Measurements from ENCODE around the gene TBC1D1. TPM values are rescaled to one million over a fixed set of nuclear protein-coding genes. Genes with fewer than 3 reads are reported as not detected.

TBC1D1 gene
- total and polyA plus RNA-seq, 12 donors: 85.4 to 153 (median 106) TPM

- Histone ChIP-seq H3K9me3 (no peaks in the 10 kb centered on the region), H3K27me3 (no peaks in the 10 kb centered on the region), H3K4me1 (peaks cover 0 to 55% (median 25%) of the 10 kb centered on the region in 9 donors), H3K27ac (no peak overlapping the region), H3K4me3 (no peak overlapping the region), H3K36me3 (peaks cover 0 to 62% (median 11%) of the 10 kb centered on the region in 9 donors)
- ATAC-seq (no peak), DNase-seq (no peak)
- no peak for TF ChIP-seq CTCF (IDR thresholded peaks at IDR 0.05)
- 89 to 91% methylated on average over 7 of the region's 7 CpGs for WGBS, 2 donors
- intact Hi-C loops (cut with DNase I): loop anchor here in 1 of 10 donors (5.0 kb wide), 1 partner anchor 37 kb away; no protein-coding TSS in a partner anchor
Measured at GRCh38 chr4:38090455-38091246, 199.8 kb downstream of the TBC1D1 start.

- no peak for TF ChIP-seq CTCF (IDR thresholded peaks at IDR 0.05)
- peaks cover 0 to 72% (median 20%) of the 10 kb centered on the region in 9 donors for H3K36me3 ChIP-seq
- intact Hi-C loops (cut with DNase I): loop anchor here in 1 of 10 donors (5.0 kb wide), 1 partner anchor 36 kb away; no protein-coding TSS in a partner anchor
- no peaks in the 10 kb centered on the region for H3K9me3 ChIP-seq
- H3K27me3 ChIP-seq: no peaks in the 10 kb centered on the region
- no peak for ATAC-seq
- H3K4me1 ChIP-seq: peaks cover 0 to 45% (median 15%) of the 10 kb centered on the region in 9 donors
- 83 to 90% methylated on average over 1 of the region's 1 CpG for WGBS, 2 donors
- H3K4me3 ChIP-seq: no peak overlapping the region
- H3K27ac ChIP-seq: peak overlapping the region in 1 of 10 donors; percentile 13
- DNase-seq: no peak
Measured at GRCh38 chr4:38091636-38092035, 200.8 kb downstream of the TBC1D1 start.

GRCh38 chr4:38092701-38093100, 201.8 kb downstream of the TBC1D1 start:
- Histone ChIP-seq H3K4me3 (no peak overlapping the region), H3K27ac (no peak overlapping the region), H3K4me1 (peaks cover 0 to 35% (median 13%) of the 10 kb centered on the region in 9 donors), H3K9me3 (no peaks in the 10 kb centered on the region), H3K36me3 (peaks cover 0 to 81% (median 25%) of the 10 kb centered on the region in 9 donors), H3K27me3 (no peaks in the 10 kb centered on the region)
- DNase-seq (no peak), ATAC-seq (no peak)
- TF ChIP-seq CTCF (IDR thresholded peaks at IDR 0.05): no peak
- intact Hi-C loops (cut with DNase I): loop anchor here in 1 of 10 donors (5.0 kb wide), 1 partner anchor 35 kb away; no protein-coding TSS in a partner anchor
- 89 to 90% methylated on average over 3 of the region's 3 CpGs for WGBS, 2 donors

- Histone ChIP-seq H3K4me1 (peaks cover 0 to 25% (median 2%) of the 10 kb centered on the region in 9 donors), H3K4me3 (no peak overlapping the region), H3K27me3 (no peaks in the 10 kb centered on the region), H3K36me3 (peaks cover 0 to 87% (median 27%) of the 10 kb centered on the region in 9 donors), H3K27ac (peak overlapping the region in 2 of 10 donors; percentile 34 to 36), H3K9me3 (no peaks in the 10 kb centered on the region)
- intact Hi-C loops (cut with DNase I): loop anchor here in 1 of 10 donors (5.0 kb wide), 1 partner anchor 33 kb away; no protein-coding TSS in a partner anchor
- DNase-seq: no peak
- no peak for TF ChIP-seq CTCF (IDR thresholded peaks at IDR 0.05)
- WGBS, 2 donors: 68 to 80% methylated on average over 7 of the region's 7 CpGs
- peak in 6 of 8 donors; percentile 36 to 70 (median 60) for ATAC-seq
Measured at GRCh38 chr4:38094419-38094818, 203.5 kb downstream of the TBC1D1 start.
